HG03060 (cell line): ENCODE measurements around the gene ZNF99.
"Not testable (repeated sequence)": the region's sequence is repeated elsewhere in the genome, so short reads cannot be mapped to it uniquely, and the experiment has no call there.

Experiments used
- ATAC-seq: cut with Tn5 transposase; IDR thresholded peaks from one replicate; pipeline ENCODE4 v1.9.1; 2021; ENCODE audit warnings: low read depth, moderate number of reproducible peaks; ENCODE audit not compliant: unreplicated experiment

The ZNF99 gene

GRCh38 chr19:22783651-22784410 is at the start of gene ZNF99:
Gene ZNF99, minus strand, starts transcription at chr19:22784151. Its CDS starts 135 bp downstream, at chr19:22784016.
- ATAC-seq = no peak

- no peak for ATAC-seq
Observed at GRCh38 chr19:22832031-22832762, 48.2 kb upstream of the ZNF99 start, which contains the start of gene ZNF723. Gene ZNF723, plus strand, starts transcription at chr19:22832291. Its CDS starts 89 bp downstream, at chr19:22832380.

- no peak for ATAC-seq
Observed at GRCh38 chr19:22831211-22831610, 47.3 kb upstream of the ZNF99 start.

GRCh38 chr19:22814124-22814523 is 30.2 kb upstream of the ZNF99 start:
- ATAC-seq = no peak

GRCh38 chr19:22807061-22807835 is 23.3 kb upstream of the ZNF99 start:
- no peak for ATAC-seq

- no peak for ATAC-seq
Observed at GRCh38 chr19:22806418-22806817, 22.5 kb upstream of the ZNF99 start.

- no peak for ATAC-seq
Observed at GRCh38 chr19:22797040-22797439, 13.1 kb upstream of the ZNF99 start.

- ATAC-seq = not testable (repeated sequence)
Observed at GRCh38 chr19:22792863-22793262, 8.9 kb upstream of the ZNF99 start.

GRCh38 chr19:22735911-22736645 is 47.9 kb downstream of the ZNF99 start:
- ATAC-seq = no peak

GRCh38 chr19:22733691-22734090 is 50.3 kb downstream of the ZNF99 start:
- no peak for ATAC-seq

GRCh38 chr19:22728214-22728613 is 55.7 kb downstream of the ZNF99 start:
- ATAC-seq = not testable (repeated sequence)

- ATAC-seq = not testable (repeated sequence)
Observed at GRCh38 chr19:22721533-22721932, 62.4 kb downstream of the ZNF99 start.

- ATAC-seq = no peak
Observed at GRCh38 chr19:22708983-22709382, 75.0 kb downstream of the ZNF99 start.

- ATAC-seq = not testable (repeated sequence)
Observed at GRCh38 chr19:22703096-22703495, 80.9 kb downstream of the ZNF99 start.

- not testable (repeated sequence) for ATAC-seq
Observed at GRCh38 chr19:22702661-22703060, 81.3 kb downstream of the ZNF99 start.
